Stimulated activated CD8-positive, alpha-beta memory T cell treated with anti-CD3 and anti-CD28 coated beads, Interleukin-12 subunit alpha, Interleukin-12 subunit beta, amount 100 ng/mL, for 24 hours (primary cell): ENCODE results near the gene ELAVL1.
"Not testable (repeated sequence)": the region's sequence is repeated elsewhere in the genome, so short reads cannot be mapped to it uniquely, and the experiment has no call there.

Experiments used
- DNase-seq: peaks from one replicate; pipeline ENCODE4 v3.0.0-alpha.2; 2020; ENCODE audit errors: extremely low read depth

The ELAVL1 gene

GRCh38 chr19:7941895-7942596, 63.4 kb downstream of the ELAVL1 start:
- DNase-seq: no peak

DNA sequence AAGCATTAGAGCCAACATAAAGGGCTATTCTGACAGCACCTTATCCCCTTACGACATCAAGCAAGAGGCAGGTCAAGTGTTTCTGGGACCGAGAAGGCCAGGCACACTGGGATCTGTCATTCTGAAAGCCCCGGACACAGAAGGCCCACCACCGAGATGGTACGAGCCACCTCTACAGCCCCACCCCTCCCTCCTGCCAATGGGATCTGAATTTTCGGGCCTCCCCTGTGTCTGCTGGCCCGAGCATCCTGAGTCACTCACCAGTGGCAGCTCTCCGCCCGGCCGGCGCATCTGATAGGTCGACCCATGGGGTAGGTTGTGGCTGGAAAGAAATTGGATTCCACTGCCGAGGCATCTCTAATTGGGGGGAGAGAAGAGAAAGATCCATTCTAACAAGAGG, 64.6 kb downstream of the ELAVL1 start:
- DNase-seq: no peak

- DNase-seq: no peak
Observed at GRCh38 chr19:7934766-7935165, 70.7 kb downstream of the ELAVL1 start.

DNA sequence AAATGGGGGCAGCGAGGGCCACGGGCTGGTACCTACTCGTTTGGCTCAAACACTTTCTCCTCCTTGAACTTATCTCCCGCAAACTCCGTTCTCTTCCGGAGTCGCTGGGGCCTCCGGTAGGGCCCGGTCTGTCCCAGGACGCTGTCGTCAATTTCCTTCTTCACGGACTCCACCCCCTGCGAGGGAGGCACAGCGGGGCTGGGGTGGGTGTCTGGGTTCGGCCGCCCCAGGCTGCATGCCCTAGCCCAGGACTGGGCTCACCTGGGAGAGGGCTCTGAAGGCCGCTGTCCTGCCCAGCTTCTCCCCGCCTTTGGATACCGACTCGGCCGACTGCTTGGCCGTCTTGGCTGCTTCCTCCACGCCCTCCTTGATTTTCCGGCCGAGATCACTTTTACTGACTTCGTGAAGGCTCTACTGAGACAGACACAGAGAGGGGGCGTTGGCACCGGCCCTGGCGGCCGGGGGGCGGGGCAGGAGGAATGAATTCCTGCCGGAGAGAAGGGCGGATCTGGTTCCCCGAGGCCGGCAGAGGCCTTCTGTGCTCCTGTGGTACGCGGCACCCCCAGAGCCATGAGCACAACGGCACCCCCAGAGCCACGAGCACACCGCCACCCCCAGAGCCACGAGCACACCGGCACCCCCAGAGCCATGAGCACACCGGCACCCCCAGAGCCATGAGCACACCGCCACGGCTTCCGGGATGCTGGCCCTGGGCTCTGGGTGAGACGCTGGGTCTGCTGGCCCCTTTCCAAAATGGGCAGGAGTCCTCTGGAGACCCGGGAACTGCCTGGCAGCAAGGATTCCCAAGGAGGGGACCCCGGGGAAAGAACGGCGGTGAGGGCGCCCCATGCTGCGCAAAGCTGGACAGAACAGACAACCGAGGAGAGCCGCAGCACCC, 71.4 kb downstream of the ELAVL1 start:
- no peak for DNase-seq

DNA sequence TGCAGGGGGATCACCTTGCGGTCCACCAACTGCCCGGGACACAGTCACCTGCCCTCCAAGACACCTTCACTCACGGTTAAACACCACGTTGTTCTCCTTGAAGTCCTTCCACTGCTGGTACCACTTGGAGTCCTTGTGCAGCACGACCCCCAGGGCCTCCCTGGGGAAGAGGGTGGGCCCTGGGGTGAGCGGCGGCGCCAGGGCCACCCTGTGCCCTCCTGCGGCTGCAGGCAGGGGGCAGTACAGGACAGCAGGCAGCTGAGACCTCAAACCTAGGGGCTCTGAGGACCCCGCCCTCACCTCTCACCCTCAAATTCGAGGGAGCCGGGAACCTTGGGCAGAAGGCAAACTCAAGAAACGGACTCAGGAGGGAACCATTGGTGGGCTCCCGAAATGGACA, 72.0 kb downstream of the ELAVL1 start:
- no peak for DNase-seq

DNA sequence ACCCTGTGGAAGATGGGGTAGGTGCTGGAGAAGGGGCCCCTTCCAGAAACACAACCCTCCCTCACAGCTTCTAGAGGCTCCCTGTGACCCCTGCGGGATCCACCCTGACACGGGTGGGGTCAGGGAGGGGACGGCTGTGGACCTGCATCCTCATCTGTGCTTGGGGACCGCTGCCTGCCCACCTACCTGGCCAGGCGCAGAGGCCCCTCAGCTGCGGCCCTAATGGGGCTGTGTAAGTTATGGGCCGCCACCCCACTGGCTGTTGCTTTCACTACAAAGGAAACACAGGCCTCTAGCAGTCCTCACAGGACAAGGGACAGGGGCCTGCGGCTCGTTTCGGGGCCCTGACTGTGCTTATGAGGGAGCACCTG, 72.5 kb downstream of the ELAVL1 start:
- DNase-seq: no peak

GRCh38 chr19:7932276-7932929, 73.0 kb downstream of the ELAVL1 start:
- no peak for DNase-seq

DNA sequence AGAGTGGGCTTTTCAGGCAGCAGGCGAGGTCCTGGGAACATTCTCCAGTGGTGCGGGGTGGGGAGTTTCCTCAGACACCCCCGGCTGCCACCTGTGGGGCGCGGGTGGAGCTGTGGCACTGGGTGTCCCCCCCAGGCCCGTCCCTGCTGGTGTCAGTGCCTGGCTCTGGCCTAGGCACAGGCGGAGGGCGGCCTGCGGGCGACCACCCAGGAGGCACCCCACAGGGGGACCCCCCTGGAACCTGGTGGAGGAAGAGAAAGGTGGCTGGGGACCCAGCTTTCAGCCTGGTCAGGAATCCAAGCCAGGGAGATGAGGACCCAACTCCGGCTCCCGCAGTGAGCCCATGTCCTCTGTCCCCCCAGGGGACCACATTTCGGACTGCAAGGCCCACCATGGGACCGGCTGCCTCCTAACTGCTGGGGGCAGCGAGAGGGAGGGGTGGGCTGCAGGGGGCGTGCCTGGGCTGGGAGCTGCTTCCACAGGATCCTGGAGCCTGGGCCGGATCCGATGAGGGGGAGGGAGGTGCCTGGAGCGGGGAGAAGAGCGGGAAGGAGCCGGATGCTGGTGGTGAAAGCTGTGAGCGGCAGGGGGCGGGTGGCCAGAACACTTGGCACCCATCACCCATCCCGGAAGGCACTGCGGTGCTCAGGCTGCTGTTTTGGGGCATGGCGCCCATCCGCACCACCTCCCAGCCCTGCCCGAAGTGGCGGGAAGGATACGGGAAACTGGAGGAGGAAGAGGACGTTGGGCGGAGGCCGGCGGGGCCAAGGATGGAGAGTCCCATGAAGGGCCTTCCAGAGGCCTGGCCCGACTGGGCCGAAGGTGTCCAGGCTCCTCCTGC, 74.0 kb downstream of the ELAVL1 start:
- no peak for DNase-seq

DNA sequence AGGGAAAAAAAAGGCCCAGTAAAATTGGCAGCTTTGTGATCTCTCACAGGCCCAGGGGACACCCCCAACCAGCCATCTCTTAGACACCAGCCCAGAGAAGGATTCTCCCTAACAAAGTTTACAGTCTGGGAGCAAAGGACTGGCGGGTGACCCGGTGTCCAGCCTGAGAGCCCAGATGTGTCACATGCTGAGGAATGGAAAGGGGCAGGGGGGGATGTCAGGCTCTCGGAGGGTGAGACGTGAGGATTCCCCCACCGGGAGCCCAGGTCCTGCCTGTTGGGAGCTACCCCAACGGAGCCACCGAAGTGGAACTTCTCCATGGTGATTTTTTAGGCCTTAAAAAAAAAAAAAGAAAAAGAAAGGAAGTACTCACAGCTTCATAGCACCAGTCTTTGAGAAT, 74.7 kb downstream of the ELAVL1 start:
- no peak for DNase-seq

- DNase-seq: not testable (repeated sequence)
Observed at GRCh38 chr19:7930030-7930429, 75.4 kb downstream of the ELAVL1 start.

- no peak for DNase-seq
Observed at GRCh38 chr19:7928741-7929701, 76.4 kb downstream of the ELAVL1 start.

- no peak for DNase-seq
Observed at GRCh38 chr19:7928334-7928706, 77.1 kb downstream of the ELAVL1 start.

GRCh38 chr19:7927605-7928333, 77.7 kb downstream of the ELAVL1 start:
- DNase-seq: no peak

DNA sequence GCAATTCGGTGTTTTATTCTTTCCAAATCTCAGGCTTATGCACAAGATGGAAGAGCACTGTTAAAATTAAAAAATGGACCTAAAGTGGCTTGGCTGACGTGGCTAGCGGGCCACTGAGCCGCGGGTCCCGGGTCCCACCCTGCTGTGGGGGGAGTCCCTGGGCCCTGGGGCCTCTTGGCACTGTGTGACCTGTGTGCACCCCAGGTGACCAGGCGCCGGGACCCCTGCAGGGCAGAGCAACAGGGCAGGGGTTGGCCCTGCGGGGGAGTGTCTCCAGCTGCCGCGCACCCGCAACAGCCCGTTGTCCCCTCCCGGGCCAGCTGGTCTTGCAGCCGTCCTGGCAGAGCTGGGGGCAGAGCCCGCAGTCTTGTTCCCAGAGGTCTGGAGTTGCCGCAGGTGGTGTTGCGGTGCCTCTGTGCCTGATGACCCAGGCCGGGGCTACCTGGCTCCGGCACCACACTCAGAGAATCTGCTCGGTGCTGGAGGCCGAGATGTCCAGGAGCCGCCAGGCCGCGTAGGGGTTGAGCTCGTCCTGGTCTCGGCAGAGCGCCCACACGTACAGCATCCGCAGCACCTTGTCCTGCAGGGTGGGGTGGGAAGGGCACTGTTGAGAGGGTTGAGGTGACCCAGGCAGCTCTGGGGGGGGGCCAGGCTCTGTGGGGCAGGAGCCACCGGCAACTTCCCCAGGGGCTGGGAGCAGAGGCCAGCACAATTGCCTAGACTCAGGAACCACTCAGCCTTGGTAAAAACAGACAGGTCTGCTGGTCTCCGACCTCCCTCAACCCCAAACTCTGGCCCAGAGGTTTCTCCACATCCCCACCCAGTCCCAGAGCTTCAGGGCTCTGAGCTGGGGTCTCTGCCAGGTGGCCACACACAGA, 78.5 kb downstream of the ELAVL1 start:
- DNase-seq: no peak

DNA sequence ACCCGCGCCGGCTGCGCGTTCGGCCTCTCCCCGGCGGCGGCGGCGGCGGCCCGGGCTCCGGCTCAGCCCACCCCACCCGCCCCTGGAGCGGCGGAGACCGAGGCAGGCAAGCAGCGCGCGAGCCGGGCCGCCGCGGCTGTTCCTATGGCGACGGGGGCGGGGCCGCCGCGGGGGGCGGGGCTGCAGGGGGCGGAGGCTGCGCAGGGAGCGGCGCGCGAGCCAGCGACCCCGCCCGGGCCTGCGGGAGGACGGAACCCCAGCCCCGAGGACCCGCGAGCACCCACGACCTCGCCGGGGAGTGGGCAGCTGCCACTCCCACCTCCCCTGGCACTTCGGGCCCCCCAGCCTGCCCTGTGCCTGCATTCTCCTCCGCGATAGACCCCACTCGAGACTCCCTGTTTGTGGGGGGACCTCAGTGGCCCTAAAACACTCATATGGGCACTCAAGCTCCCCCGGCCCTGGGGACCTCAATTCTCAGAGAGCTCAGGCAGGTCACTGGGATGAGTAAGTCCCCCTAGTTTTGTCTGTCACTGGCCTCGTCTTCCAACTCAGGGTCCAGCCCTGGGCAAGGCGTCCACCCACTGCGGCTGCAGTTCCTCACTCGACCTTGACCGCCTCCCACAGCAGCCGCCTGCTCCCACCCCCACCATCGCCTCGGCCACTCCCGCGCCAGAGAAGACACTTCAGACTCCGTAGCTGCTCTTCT, 79.3 kb downstream of the ELAVL1 start, which contains the start of gene CTXN1:
CTXN1 (minus strand) TSS at position 115 of the 706 bp plus-strand sequence. CDS start 597 bp downstream, outside the sequence.
- DNase-seq: no peak

- DNase-seq: no peak
Observed at GRCh38 chr19:7925171-7925851, 80.1 kb downstream of the ELAVL1 start.

DNA sequence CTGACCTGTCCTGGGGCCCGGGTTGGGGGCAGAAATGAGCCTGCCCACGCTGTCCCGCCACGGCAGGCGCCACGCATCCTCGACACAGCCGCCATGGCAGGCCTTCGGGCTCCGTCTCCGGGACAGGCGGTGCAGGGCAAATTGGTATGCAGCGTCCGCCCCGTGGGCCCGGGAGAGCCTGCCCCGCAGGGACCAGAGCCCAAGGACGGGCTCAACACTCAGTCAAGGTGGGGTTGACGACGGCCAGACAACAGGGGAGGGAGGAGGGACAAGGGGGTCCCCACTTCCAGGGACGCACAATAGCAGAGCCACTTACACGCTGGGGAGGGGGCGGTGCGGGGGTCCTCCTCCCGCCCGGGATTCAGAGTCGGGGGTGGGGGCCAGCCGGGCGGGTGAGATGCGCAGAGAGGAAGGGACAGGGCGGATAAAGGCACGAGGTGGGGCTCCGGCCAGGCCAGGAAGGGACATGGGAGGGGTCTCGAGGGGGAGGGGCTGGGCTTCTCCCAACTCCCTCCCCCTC, 80.7 kb downstream of the ELAVL1 start:
- no peak for DNase-seq
